ENCODE measurements around the gene TRPM2.

DNA sequence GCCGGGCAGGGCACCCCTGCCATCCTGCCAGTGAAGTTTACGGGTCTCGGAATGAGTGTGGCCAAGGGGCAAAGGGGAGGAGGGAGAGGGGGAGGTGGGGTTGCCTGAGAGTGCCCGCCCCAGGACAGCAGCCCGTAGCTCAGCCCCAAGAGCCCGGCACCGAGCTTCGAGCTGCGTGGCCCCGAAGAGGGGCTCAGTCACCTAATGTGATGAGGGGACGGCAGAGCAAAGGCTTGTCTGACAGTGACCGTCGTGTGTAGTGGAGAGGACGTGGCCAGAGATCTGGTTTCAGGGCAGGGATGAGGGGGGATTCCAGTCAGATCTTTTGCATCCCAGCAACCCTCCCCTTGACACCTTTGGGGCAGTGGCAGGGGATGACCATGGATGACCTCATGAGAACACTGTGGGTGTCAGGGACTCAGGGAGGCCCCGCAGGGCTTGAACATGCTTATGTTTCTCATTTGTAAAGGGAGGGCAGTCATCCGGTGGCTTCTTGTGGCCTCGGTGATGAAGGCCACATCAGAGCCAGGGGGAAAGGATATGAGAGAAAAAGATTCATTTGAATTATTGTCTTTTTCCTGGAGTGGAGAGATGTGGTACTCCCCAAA, 1.1 kb upstream of the TRPM2 start:
- TF ChIP-seq, protein P1, sequence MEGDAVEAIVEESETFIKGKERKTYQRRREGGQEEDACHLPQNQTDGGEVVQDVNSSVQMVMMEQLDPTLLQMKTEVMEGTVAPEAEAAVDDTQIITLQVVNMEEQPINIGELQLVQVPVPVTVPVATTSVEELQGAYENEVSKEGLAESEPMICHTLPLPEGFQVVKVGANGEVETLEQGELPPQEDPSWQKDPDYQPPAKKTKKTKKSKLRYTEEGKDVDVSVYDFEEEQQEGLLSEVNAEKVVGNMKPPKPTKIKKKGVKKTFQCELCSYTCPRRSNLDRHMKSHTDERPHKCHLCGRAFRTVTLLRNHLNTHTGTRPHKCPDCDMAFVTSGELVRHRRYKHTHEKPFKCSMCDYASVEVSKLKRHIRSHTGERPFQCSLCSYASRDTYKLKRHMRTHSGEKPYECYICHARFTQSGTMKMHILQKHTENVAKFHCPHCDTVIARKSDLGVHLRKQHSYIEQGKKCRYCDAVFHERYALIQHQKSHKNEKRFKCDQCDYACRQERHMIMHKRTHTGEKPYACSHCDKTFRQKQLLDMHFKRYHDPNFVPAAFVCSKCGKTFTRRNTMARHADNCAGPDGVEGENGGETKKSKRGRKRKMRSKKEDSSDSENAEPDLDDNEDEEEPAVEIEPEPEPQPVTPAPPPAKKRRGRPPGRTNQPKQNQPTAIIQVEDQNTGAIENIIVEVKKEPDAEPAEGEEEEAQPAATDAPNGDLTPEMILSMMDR (IDR thresholded peaks at IDR 0.05), result no peak
- TF ChIP-seq, protein P2, sequence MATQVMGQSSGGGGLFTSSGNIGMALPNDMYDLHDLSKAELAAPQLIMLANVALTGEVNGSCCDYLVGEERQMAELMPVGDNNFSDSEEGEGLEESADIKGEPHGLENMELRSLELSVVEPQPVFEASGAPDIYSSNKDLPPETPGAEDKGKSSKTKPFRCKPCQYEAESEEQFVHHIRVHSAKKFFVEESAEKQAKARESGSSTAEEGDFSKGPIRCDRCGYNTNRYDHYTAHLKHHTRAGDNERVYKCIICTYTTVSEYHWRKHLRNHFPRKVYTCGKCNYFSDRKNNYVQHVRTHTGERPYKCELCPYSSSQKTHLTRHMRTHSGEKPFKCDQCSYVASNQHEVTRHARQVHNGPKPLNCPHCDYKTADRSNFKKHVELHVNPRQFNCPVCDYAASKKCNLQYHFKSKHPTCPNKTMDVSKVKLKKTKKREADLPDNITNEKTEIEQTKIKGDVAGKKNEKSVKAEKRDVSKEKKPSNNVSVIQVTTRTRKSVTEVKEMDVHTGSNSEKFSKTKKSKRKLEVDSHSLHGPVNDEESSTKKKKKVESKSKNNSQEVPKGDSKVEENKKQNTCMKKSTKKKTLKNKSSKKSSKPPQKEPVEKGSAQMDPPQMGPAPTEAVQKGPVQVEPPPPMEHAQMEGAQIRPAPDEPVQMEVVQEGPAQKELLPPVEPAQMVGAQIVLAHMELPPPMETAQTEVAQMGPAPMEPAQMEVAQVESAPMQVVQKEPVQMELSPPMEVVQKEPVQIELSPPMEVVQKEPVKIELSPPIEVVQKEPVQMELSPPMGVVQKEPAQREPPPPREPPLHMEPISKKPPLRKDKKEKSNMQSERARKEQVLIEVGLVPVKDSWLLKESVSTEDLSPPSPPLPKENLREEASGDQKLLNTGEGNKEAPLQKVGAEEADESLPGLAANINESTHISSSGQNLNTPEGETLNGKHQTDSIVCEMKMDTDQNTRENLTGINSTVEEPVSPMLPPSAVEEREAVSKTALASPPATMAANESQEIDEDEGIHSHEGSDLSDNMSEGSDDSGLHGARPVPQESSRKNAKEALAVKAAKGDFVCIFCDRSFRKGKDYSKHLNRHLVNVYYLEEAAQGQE (IDR thresholded peaks at IDR 0.05; ENCODE audit: insufficient read depth in 1 of 2, low read depth in 2 of 2, low read length in 1 of 2), result no peak
- TF ChIP-seq SIN3A (IDR thresholded peaks at IDR 0.05; ENCODE audit: borderline replicate concordance, insufficient read depth, low read depth, low read length), result no peak
